DOHH2 (cell line): Measurements from ENCODE around the gene CPNE1.

Source experiments
- H3F3A ChIP-seq: fragments of 200-600 bp; sonication (generic), shearing (Covaris generic); 2 replicates; pipeline ENCODE4 v1.6.0; 2016; ENCODE audit warnings: antibody characterized with exemption, mild to moderate bottlenecking; ENCODE audit not compliant: control insufficient read depth, insufficient read depth
- H3K27ac ChIP-seq: fragments of 200-600 bp; sonication (generic); 2 replicates; pipeline ENCODE4 v1.5.1; 2014; ENCODE audit warnings: low read depth, mild to moderate bottlenecking, low read length, moderate library complexity
- H3K27me3 ChIP-seq: fragments of 200-600 bp; sonication (generic); 2 replicates; pipeline ENCODE4 v1.6.1; 2014; ENCODE audit warnings: mild to moderate bottlenecking, low read length, mixed read lengths; ENCODE audit not compliant: control insufficient read depth
- H3K36me3 ChIP-seq: fragments of 200-600 bp; sonication (generic); 2 replicates; pipeline ENCODE4 v1.6.1; 2014; ENCODE audit warnings: mild to moderate bottlenecking, low read length, moderate library complexity, mixed read lengths; ENCODE audit not compliant: control insufficient read depth
- H3K4me1 ChIP-seq: fragments of 200-600 bp; sonication (generic); 2 replicates; pipeline ENCODE4 v1.6.1; 2014; ENCODE audit warnings: mild to moderate bottlenecking, low read length, mixed read lengths; ENCODE audit not compliant: control insufficient read depth
- H3K4me2 ChIP-seq: fragments of 200-600 bp; sonication (generic); 2 replicates; pipeline ENCODE4 v1.6.0; 2014; ENCODE audit warnings: mild to moderate bottlenecking, low read length, moderate library complexity
- H3K4me3 ChIP-seq: fragments of 200-600 bp; sonication (generic); 2 replicates; pipeline ENCODE4 v1.5.1; 2014; ENCODE audit warnings: mild to moderate bottlenecking, low read length, mixed read lengths
- H3K79me2 ChIP-seq: fragments of 200-600 bp; sonication (generic); 2 replicates; pipeline ENCODE4 v1.6.1; 2014; ENCODE audit warnings: mild to moderate bottlenecking, low read length, mixed read lengths; ENCODE audit not compliant: control insufficient read depth
- H3K9me2 ChIP-seq: fragments of 200-600 bp; sonication (generic); replicated peaks from 2 replicates; pipeline ENCODE4 v1.6.1; 2014; ENCODE audit warnings: mild to moderate bottlenecking, low read length, mixed read lengths; ENCODE audit not compliant: control insufficient read depth
- H3K9me3 ChIP-seq: fragments of 200-600 bp; sonication (generic); 2 replicates; pipeline ENCODE4 v1.6.1; 2014; ENCODE audit warnings: antibody characterized with exemption, low read length, mixed read lengths; ENCODE audit not compliant: control insufficient read depth, insufficient read depth
- H4K20me1 ChIP-seq: fragments of 200-600 bp; sonication (generic); 2 replicates; pipeline ENCODE4 v1.6.0; 2014; ENCODE audit warnings: low read depth, mild to moderate bottlenecking, antibody characterized with exemption, low read length, moderate library complexity; ENCODE audit not compliant: control insufficient read depth, insufficient read depth
- CTCF ChIP-seq: fragments of 200-600 bp; sonication (generic); IDR thresholded peaks from one replicate; pipeline ENCODE4 v1.5.1; 2014; ENCODE audit warnings: antibody characterized with exemption, mild to moderate bottlenecking, low read depth, low read length; ENCODE audit not compliant: poor library complexity, severe bottlenecking
- EZH2phosphoT487 ChIP-seq: fragments of 200-600 bp; sonication (generic); IDR thresholded peaks from 2 replicates; pipeline ENCODE4 v1.6.1; 2017; ENCODE audit warnings: borderline replicate concordance, mild to moderate bottlenecking, antibody characterized with exemption, low read length, moderate library complexity, mixed read lengths

CPNE1 gene

GRCh38 chr20:35592339-35592974 is 72.2 kb downstream of the CPNE1 start:
- H3K4me2 ChIP-seq: no peak overlapping the region
- TF ChIP-seq EZH2phosphoT487: no peak
- no peak for TF ChIP-seq CTCF

GRCh38 chr20:35588397-35588796 is 76.3 kb downstream of the CPNE1 start:
- TF ChIP-seq EZH2phosphoT487 (no peak), CTCF (no peak)
- no peak overlapping the region for H3K4me2 ChIP-seq
- no peaks in the 10 kb centered on the region for H3K4me1 ChIP-seq
- no peak overlapping the region for H3K27ac ChIP-seq
- no peaks in the 10 kb centered on the region for H3F3A ChIP-seq
- no peaks in the 10 kb centered on the region for H3K9me3 ChIP-seq
- H3K4me3 ChIP-seq: no peak overlapping the region
- H4K20me1 ChIP-seq: no peaks in the 10 kb centered on the region
- no peaks in the 10 kb centered on the region for H3K27me3 ChIP-seq
- no peaks in the 10 kb centered on the region for H3K36me3 ChIP-seq
- H3K9me2 ChIP-seq: no peaks in the 10 kb centered on the region
- no peaks in the 10 kb centered on the region for H3K79me2 ChIP-seq

More at GRCh38 chr20:35592339-35592974, 72.2 kb downstream of the CPNE1 start:
- Histone ChIP-seq H4K20me1 (no peaks in the 10 kb centered on the region), H3K4me1 (no peaks in the 10 kb centered on the region), H3K9me2 (no peaks in the 10 kb centered on the region), H3K27me3 (peaks cover 3% of the 10 kb centered on the region; the same call in 1 of the 2 replicates), H3K79me2 (no peaks in the 10 kb centered on the region), H3K4me3 (no peak overlapping the region), H3K36me3 (no peaks in the 10 kb centered on the region), H3F3A (no peaks in the 10 kb centered on the region), H3K9me3 (no peaks in the 10 kb centered on the region), H3K27ac (no peak overlapping the region)

GRCh38 chr20:35587436-35587835 is 77.3 kb downstream of the CPNE1 start:
- no peaks in the 10 kb centered on the region for H3K9me3 ChIP-seq
- no peak overlapping the region for H3K4me2 ChIP-seq
- H3K79me2 ChIP-seq: no peaks in the 10 kb centered on the region
- H3K9me2 ChIP-seq: no peaks in the 10 kb centered on the region
- H3K4me3 ChIP-seq: no peak overlapping the region
- H3K36me3 ChIP-seq: no peaks in the 10 kb centered on the region
- TF ChIP-seq CTCF (no peak), EZH2phosphoT487 (no peak)
- no peaks in the 10 kb centered on the region for H3K27me3 ChIP-seq
- no peak overlapping the region for H3K27ac ChIP-seq
- H3F3A ChIP-seq: no peaks in the 10 kb centered on the region
- no peaks in the 10 kb centered on the region for H3K4me1 ChIP-seq
- no peaks in the 10 kb centered on the region for H4K20me1 ChIP-seq
